ENCODE data around the gene THADA. TPM values are rescaled to one million over a fixed set of nuclear protein-coding genes. Genes with fewer than 3 reads are reported as not detected.
A peak's percentile ranks its signal among the peaks of the same experiment; 100 is the strongest.

The THADA gene
- total and polyA plus RNA-seq, 3 experiments from 2014 or later: 12.2 to 48.7 (median 45.8) TPM

- Mint-ChIP-seq H3K36me3 (peaks cover 12 to 36% (median 23%) of the 10 kb centered on the region in 3 donors), H3K9me3 (no peaks in the 10 kb centered on the region), H3K27ac (no peak overlapping the region), H3K4me1 (peaks cover 2 to 19% (median 7%) of the 10 kb centered on the region in 3 donors), H3K4me3 (no peak overlapping the region), H3K27me3 (no peaks in the 10 kb centered on the region)
- no peaks in the 10 kb centered on the region for H3K9me3 ChIP-seq (ENCODE audit: low read length)
- ChIA-PET CTCF (no interaction called here), POLR2A (no interaction called here)
- H3K4me3 ChIP-seq (ENCODE audit: low read length): no peak overlapping the region
- H3K36me3 ChIP-seq (ENCODE audit: insufficient read depth, low read length): no peaks in the 10 kb centered on the region
- no peak overlapping the region for H3K27ac ChIP-seq (ENCODE audit: low read depth, low read length)
- no peaks in the 10 kb centered on the region for H3K27me3 ChIP-seq (ENCODE audit: insufficient read depth, low read length, poor library complexity, severe bottlenecking)
- no peak for DNase-seq
- no peaks in the 10 kb centered on the region for H3K4me1 ChIP-seq (ENCODE audit: insufficient read depth, low read length)
Measured at GRCh38 chr2:43464590-43464989, 131.2 kb downstream of the THADA start.

DNA sequence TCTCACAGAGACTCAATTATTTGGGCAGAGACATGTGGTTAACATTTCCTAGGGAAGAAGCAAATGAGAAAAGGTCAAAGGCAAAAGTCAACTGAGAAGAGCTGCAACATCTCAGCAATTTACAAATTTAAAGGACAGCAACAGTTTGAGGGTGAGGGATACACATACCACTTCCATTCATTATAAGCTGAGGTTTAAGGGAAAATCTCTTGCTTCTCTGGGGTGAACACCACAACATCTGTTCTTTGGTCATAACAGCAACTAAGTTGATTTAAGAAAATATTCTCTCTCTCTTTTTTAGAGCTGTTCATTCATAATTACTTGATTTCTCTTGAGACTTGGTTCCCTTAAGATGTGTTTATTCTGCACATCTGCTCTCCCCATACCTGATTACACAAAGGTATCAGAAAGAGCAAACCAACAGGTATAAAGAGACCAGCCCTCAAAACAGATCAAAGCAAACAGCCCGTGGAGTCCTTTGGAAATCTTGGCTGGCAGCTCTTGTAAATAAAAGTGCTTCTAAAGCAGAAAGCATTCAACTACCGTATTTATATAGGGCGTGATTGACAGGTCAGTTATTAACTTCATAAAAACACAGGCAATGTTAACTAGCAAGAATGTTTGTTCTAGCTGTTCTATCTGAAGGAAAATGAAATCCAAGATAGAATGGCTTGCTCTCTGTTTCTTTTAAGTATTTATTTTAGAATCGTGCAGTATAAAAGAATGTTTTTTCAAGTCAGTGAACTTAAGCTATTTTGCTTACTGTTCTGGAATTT lies 132.8 kb downstream of the THADA start:
- no peak overlapping the region for H3K4me3 ChIP-seq (ENCODE audit: low read length)
- H3K27ac ChIP-seq (ENCODE audit: low read depth, low read length): no peak overlapping the region
- no peak for DNase-seq
- H3K4me1 ChIP-seq (ENCODE audit: insufficient read depth, low read length): no peaks in the 10 kb centered on the region
- no peaks in the 10 kb centered on the region for H3K36me3 ChIP-seq (ENCODE audit: insufficient read depth, low read length)
- Mint-ChIP-seq H3K27ac (peak overlapping the region in 1 of 8 donors; percentile 2), H3K4me3 (no peak overlapping the region), H3K9me3 (no peaks in the 10 kb centered on the region), H3K27me3 (no peaks in the 10 kb centered on the region), H3K36me3 (peaks cover 12 to 32% (median 27%) of the 10 kb centered on the region in 3 donors), H3K4me1 (peaks cover 2 to 22% (median 7%) of the 10 kb centered on the region in 3 donors)
- CTCF ChIA-PET: no interaction called here
- POLR2A ChIA-PET: no interaction called here
- no peaks in the 10 kb centered on the region for H3K9me3 ChIP-seq (ENCODE audit: low read length)
- H3K27me3 ChIP-seq (ENCODE audit: insufficient read depth, low read length, poor library complexity, severe bottlenecking): no peaks in the 10 kb centered on the region

GRCh38 chr2:43461453-43462073 lies 134.3 kb downstream of the THADA start:
- Histone ChIP-seq H3K27me3 (ENCODE audit: insufficient read depth, low read length, poor library complexity, severe bottlenecking) (no peaks in the 10 kb centered on the region), H3K27ac (ENCODE audit: low read depth, low read length) (no peak overlapping the region), H3K9me3 (ENCODE audit: low read length) (no peaks in the 10 kb centered on the region), H3K36me3 (ENCODE audit: insufficient read depth, low read length) (no peaks in the 10 kb centered on the region), H3K4me3 (ENCODE audit: low read length) (no peak overlapping the region), H3K4me1 (ENCODE audit: insufficient read depth, low read length) (no peaks in the 10 kb centered on the region)
- no peak for DNase-seq
- Mint-ChIP-seq H3K9me3 (no peaks in the 10 kb centered on the region), H3K36me3 (peaks cover 10 to 37% (median 30%) of the 10 kb centered on the region in 3 donors), H3K27me3 (no peaks in the 10 kb centered on the region), H3K4me1 (peaks cover 5 to 22% (median 15%) of the 10 kb centered on the region in 3 donors), H3K4me3 (no peak overlapping the region), H3K27ac (peak overlapping the region in 3 of 8 donors; percentile 23 to 59 (median 52))
- POLR2A ChIA-PET: no interaction called here
- CTCF ChIA-PET: no interaction called here

DNA sequence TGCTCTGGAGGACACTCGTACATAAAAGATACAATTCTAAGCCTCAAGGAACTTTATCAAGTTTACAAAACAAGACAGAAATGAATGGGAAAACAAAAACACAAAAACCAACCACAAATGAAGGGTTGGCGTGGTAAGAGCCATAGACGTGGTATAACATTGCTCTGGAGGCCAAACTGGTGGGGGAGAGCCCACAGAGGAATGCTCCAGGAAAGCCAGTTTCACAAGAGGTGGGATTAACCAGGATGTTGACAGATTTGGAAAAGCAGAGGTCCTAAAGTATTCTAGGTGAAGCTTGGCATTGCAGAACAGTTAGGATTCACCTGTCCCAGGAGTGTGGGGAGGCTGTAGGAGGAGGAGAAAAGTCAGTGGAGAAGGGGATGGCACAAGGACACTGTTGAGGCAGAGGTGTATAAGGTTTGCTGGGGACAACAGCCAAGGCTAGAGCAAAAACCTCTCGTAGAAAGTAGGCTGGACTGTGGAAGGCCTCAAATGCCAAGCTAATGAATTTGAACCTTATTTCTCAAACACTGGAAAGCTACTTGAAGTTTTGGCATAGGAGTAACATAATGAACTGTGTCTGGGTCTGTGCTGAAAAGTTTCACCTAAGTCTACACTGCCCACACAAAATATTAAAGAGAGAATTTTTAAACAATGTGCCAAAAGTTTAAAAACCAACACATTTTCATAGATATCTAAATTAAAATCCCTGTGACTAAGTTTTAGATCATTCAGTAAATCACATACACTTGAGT lies 135.1 kb downstream of the THADA start:
- no peaks in the 10 kb centered on the region for H3K36me3 ChIP-seq (ENCODE audit: insufficient read depth, low read length)
- peak overlapping the region in 3 of 8 donors; percentile 23 to 81 (median 26) for H3K27ac Mint-ChIP-seq
- H3K4me1 ChIP-seq (ENCODE audit: insufficient read depth, low read length): no peaks in the 10 kb centered on the region
- no peak overlapping the region for H3K27ac ChIP-seq (ENCODE audit: low read depth, low read length)
- POLR2A ChIA-PET: no interaction called here
- H3K27me3 Mint-ChIP-seq: no peaks in the 10 kb centered on the region
- H3K4me1 Mint-ChIP-seq: peaks cover 5 to 22% (median 17%) of the 10 kb centered on the region in 3 donors
- H3K4me3 ChIP-seq (ENCODE audit: low read length): no peak overlapping the region
- peaks cover 6 to 33% (median 25%) of the 10 kb centered on the region in 3 donors for H3K36me3 Mint-ChIP-seq
- no peak overlapping the region for H3K4me3 Mint-ChIP-seq
- CTCF ChIA-PET: no interaction called here
- H3K9me3 Mint-ChIP-seq: no peaks in the 10 kb centered on the region
- DNase-seq: no peak
- H3K27me3 ChIP-seq (ENCODE audit: insufficient read depth, low read length, poor library complexity, severe bottlenecking): no peaks in the 10 kb centered on the region
- H3K9me3 ChIP-seq (ENCODE audit: low read length): no peaks in the 10 kb centered on the region

DNA sequence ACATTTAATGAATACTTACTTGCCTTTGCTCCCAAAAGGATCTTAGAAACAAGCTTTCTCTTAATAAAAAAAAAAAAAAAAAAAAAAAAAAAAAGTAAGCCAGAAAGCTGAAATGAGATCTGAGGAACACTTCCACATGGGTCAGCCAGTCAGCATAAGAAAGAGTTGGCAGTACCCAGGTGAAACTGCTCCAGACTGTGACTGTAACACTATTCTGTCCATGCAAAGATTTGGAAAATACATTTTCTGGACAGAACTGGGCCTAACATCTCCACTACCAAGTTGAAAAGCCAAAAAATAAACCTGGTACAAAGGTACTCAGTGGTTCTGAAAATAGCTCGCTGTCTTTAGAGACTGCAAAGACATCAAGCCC lies 135.7 kb downstream of the THADA start:
- Histone ChIP-seq H3K27me3 (ENCODE audit: insufficient read depth, low read length, poor library complexity, severe bottlenecking) (no peaks in the 10 kb centered on the region), H3K36me3 (ENCODE audit: insufficient read depth, low read length) (no peaks in the 10 kb centered on the region), H3K4me3 (ENCODE audit: low read length) (no peak overlapping the region), H3K27ac (ENCODE audit: low read depth, low read length) (no peak overlapping the region), H3K4me1 (ENCODE audit: insufficient read depth, low read length) (no peaks in the 10 kb centered on the region), H3K9me3 (ENCODE audit: low read length) (no peaks in the 10 kb centered on the region)
- Mint-ChIP-seq H3K36me3 (peaks cover 0 to 30% (median 19%) of the 10 kb centered on the region in 3 donors), H3K27ac (peak overlapping the region in 1 of 8 donors; percentile 7), H3K9me3 (no peaks in the 10 kb centered on the region), H3K27me3 (no peaks in the 10 kb centered on the region), H3K4me3 (no peak overlapping the region), H3K4me1 (peaks cover 5 to 22% (median 18%) of the 10 kb centered on the region in 3 donors)
- no peak for DNase-seq
- ChIA-PET POLR2A (no interaction called here), CTCF (no interaction called here)

- DNase-seq: no peak
- H3K36me3 Mint-ChIP-seq: peaks cover 0 to 31% (median 21%) of the 10 kb centered on the region in 3 donors
- ChIA-PET CTCF (no interaction called here), POLR2A (no interaction called here)
- peaks cover 5 to 22% (median 18%) of the 10 kb centered on the region in 3 donors for H3K4me1 Mint-ChIP-seq
- H3K4me3 ChIP-seq (ENCODE audit: low read length): no peak overlapping the region
- no peaks in the 10 kb centered on the region for H3K36me3 ChIP-seq (ENCODE audit: insufficient read depth, low read length)
- no peaks in the 10 kb centered on the region for H3K27me3 Mint-ChIP-seq
- no peaks in the 10 kb centered on the region for H3K27me3 ChIP-seq (ENCODE audit: insufficient read depth, low read length, poor library complexity, severe bottlenecking)
- H3K9me3 Mint-ChIP-seq: no peaks in the 10 kb centered on the region
- no peaks in the 10 kb centered on the region for H3K9me3 ChIP-seq (ENCODE audit: low read length)
- peak overlapping the region in 1 of 8 donors; percentile 13 for H3K27ac Mint-ChIP-seq
- H3K27ac ChIP-seq (ENCODE audit: low read depth, low read length): no peak overlapping the region
- H3K4me1 ChIP-seq (ENCODE audit: insufficient read depth, low read length): no peaks in the 10 kb centered on the region
- H3K4me3 Mint-ChIP-seq: no peak overlapping the region
Measured at GRCh38 chr2:43459446-43460173, 136.2 kb downstream of the THADA start.

DNA sequence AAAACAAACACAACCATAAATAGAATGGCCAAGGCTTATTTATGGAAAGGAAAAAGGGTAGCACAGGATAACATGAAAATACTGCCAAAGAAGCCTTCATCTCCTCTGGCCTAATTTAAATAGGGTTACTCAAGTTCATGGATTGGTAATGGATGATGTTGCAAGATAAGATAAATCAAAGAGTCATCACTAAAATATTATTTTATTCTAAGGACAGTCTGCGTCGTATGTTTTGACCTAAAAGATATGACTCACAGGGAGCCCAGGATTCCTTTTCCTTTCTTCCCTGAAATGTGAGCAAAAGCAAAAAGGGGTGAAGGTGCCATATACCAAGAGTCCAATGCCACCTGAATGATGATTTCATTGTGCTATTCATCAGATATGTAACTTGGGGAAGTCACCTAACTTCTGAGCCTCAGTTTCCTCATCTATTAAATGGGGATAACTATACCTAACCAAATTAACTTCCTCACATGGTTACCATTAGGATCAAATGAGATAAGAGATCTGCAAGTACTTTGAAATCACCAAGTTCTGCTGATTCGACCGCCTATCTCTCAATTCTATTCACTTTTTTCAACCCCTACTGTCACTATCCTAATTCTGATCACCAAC lies 137.7 kb downstream of the THADA start:
- Mint-ChIP-seq H3K4me1 (peaks cover 5 to 22% (median 18%) of the 10 kb centered on the region in 3 donors), H3K4me3 (no peak overlapping the region), H3K27ac (peak overlapping the region in 1 of 8 donors; percentile 19), H3K27me3 (no peaks in the 10 kb centered on the region), H3K9me3 (no peaks in the 10 kb centered on the region), H3K36me3 (peaks cover 0 to 32% (median 21%) of the 10 kb centered on the region in 3 donors)
- POLR2A ChIA-PET: no interaction called here
- DNase-seq: no peak
- CTCF ChIA-PET: no interaction called here
- Histone ChIP-seq H3K36me3 (ENCODE audit: insufficient read depth, low read length) (no peaks in the 10 kb centered on the region), H3K4me3 (ENCODE audit: low read length) (no peak overlapping the region), H3K27me3 (ENCODE audit: insufficient read depth, low read length, poor library complexity, severe bottlenecking) (no peaks in the 10 kb centered on the region), H3K27ac (ENCODE audit: low read depth, low read length) (no peak overlapping the region), H3K9me3 (ENCODE audit: low read length) (no peaks in the 10 kb centered on the region), H3K4me1 (ENCODE audit: insufficient read depth, low read length) (no peaks in the 10 kb centered on the region)

Data from CD8-positive, alpha-beta memory T cell (primary cell).